ENCODE measurements around the gene RSPH10B.
"Not testable (repeated sequence)": the region's sequence is repeated elsewhere in the genome, so short reads cannot be mapped to it uniquely, and the experiment has no call there.

RSPH10B gene

DNA sequence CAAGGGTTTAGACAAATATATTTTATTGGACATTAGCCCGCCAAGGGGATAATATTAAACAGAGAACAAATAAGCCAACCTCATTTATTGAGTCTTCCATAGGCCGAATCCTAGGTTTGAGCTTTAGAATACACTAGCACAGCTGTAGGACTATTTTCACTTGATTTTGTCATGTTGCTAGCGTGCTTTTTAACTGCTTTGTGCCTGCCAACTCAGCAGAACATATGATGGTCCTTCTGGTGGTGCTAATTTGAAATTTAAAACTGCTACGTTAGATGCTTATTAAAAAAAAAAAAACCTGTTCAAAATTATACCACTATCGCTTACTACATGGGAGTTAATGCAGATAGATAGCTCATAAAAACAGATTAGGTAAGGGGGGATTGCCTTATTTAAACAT, 86.1 kb downstream of the RSPH10B start:
- H3K4me1 ChIP-seq (ENCODE audit: control insufficient read depth, insufficient read depth, low read length, unreplicated experiment); H3K79me2 ChIP-seq (ENCODE audit: control insufficient read depth, insufficient read depth, low read length, unreplicated experiment); H3K27me3 ChIP-seq (ENCODE audit: insufficient read depth, low read length); H3K4me3 ChIP-seq (ENCODE audit: low read depth, low read length); H3K27ac ChIP-seq (ENCODE audit: low read depth, low read length); H3K36me3 ChIP-seq (ENCODE audit: insufficient read depth, low read length); H2AFZ ChIP-seq (ENCODE audit: low read length, unreplicated experiment): not testable (repeated sequence)

- not testable (repeated sequence) for H3K4me3 ChIP-seq (ENCODE audit: low read depth, low read length); H2AFZ ChIP-seq (ENCODE audit: low read length, unreplicated experiment); H3K36me3 ChIP-seq (ENCODE audit: insufficient read depth, low read length); H3K27ac ChIP-seq (ENCODE audit: low read depth, low read length); H3K79me2 ChIP-seq (ENCODE audit: control insufficient read depth, insufficient read depth, low read length, unreplicated experiment); H3K4me1 ChIP-seq (ENCODE audit: control insufficient read depth, insufficient read depth, low read length, unreplicated experiment); H3K27me3 ChIP-seq (ENCODE audit: insufficient read depth, low read length)
Observed at GRCh38 chr7:5880106-5880505, 90.4 kb downstream of the RSPH10B start.

- H3K4me1 ChIP-seq (ENCODE audit: control insufficient read depth, insufficient read depth, low read length, unreplicated experiment); H3K36me3 ChIP-seq (ENCODE audit: insufficient read depth, low read length); H3K27me3 ChIP-seq (ENCODE audit: insufficient read depth, low read length); H3K4me3 ChIP-seq (ENCODE audit: low read depth, low read length); H3K79me2 ChIP-seq (ENCODE audit: control insufficient read depth, insufficient read depth, low read length, unreplicated experiment); H3K27ac ChIP-seq (ENCODE audit: low read depth, low read length); H2AFZ ChIP-seq (ENCODE audit: low read length, unreplicated experiment): not testable (repeated sequence)
Observed at GRCh38 chr7:5879591-5879990, 90.9 kb downstream of the RSPH10B start.

Data from ACC112 (cell line).